ENCODE data around the gene WBP2. TPM values are rescaled to one million over a fixed set of nuclear protein-coding genes. Genes with fewer than 3 reads are reported as not detected.
A peak's percentile ranks its signal among the peaks of the same experiment; 100 is the strongest.

WBP2 gene
- total and polyA plus RNA-seq, 2 of the 13 experiments (the other 11 are each of a cell fraction or from before 2014, with no cell fraction given), result 29.2 to 29.5 TPM

GRCh38 chr17:75876190-75876937 lies 21.2 kb upstream of the WBP2 start (continued):
- TF ChIP-seq USF2 (IDR thresholded peaks at IDR 0.05; ENCODE audit: low read depth, low read length) (no peak), USF2 (CRISPR knock-in tag; IDR thresholded peaks at IDR 0.05; ENCODE audit: borderline replicate concordance) (peak; percentile 30; the same call in 1 of the 2 replicates), ETV6 (CRISPR knock-in tag; conservative IDR thresholded peaks at IDR 0.05) (no peak), ZFP82 (CRISPR knock-in tag; IDR thresholded peaks at IDR 0.05; ENCODE audit: borderline replicate concordance) (no peak; the same call in 1 of the 2 replicates), ZNF256 (CRISPR knock-in tag; conservative IDR thresholded peaks at IDR 0.05) (no peak; the same call in 1 of the 2 replicates), ZNF10 (CRISPR knock-in tag; IDR thresholded peaks at IDR 0.05; ENCODE audit: borderline replicate concordance, low read depth) (no peak; the same call in 1 of the 2 replicates), BHLHE40 (IDR thresholded peaks at IDR 0.05; ENCODE audit: low read length) (peak; percentile 94), ZNF574 (CRISPR knock-in tag; IDR thresholded peaks at IDR 0.05) (peak; percentile 92), KDM4B (CRISPR knock-in tag; IDR thresholded peaks at IDR 0.05) (peak; percentile 95), ZNF878 (CRISPR knock-in tag; IDR thresholded peaks at IDR 0.05) (peak; percentile 70), FOXO4 (CRISPR knock-in tag; conservative IDR thresholded peaks at IDR 0.05) (no peak), MED13 (CRISPR knock-in tag; IDR thresholded peaks at IDR 0.05) (peak; percentile 67)
- TF ChIP-seq, protein P1, sequence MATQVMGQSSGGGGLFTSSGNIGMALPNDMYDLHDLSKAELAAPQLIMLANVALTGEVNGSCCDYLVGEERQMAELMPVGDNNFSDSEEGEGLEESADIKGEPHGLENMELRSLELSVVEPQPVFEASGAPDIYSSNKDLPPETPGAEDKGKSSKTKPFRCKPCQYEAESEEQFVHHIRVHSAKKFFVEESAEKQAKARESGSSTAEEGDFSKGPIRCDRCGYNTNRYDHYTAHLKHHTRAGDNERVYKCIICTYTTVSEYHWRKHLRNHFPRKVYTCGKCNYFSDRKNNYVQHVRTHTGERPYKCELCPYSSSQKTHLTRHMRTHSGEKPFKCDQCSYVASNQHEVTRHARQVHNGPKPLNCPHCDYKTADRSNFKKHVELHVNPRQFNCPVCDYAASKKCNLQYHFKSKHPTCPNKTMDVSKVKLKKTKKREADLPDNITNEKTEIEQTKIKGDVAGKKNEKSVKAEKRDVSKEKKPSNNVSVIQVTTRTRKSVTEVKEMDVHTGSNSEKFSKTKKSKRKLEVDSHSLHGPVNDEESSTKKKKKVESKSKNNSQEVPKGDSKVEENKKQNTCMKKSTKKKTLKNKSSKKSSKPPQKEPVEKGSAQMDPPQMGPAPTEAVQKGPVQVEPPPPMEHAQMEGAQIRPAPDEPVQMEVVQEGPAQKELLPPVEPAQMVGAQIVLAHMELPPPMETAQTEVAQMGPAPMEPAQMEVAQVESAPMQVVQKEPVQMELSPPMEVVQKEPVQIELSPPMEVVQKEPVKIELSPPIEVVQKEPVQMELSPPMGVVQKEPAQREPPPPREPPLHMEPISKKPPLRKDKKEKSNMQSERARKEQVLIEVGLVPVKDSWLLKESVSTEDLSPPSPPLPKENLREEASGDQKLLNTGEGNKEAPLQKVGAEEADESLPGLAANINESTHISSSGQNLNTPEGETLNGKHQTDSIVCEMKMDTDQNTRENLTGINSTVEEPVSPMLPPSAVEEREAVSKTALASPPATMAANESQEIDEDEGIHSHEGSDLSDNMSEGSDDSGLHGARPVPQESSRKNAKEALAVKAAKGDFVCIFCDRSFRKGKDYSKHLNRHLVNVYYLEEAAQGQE (IDR thresholded peaks at IDR 0.05; ENCODE audit: borderline replicate concordance in 1 of 2, low read depth in 1 of 2, low read length in 2 of 2), result peak in 1 of 2 experiments; percentile 58; a peak in 1 of 4 replicates
- TF ChIP-seq, protein P2, sequence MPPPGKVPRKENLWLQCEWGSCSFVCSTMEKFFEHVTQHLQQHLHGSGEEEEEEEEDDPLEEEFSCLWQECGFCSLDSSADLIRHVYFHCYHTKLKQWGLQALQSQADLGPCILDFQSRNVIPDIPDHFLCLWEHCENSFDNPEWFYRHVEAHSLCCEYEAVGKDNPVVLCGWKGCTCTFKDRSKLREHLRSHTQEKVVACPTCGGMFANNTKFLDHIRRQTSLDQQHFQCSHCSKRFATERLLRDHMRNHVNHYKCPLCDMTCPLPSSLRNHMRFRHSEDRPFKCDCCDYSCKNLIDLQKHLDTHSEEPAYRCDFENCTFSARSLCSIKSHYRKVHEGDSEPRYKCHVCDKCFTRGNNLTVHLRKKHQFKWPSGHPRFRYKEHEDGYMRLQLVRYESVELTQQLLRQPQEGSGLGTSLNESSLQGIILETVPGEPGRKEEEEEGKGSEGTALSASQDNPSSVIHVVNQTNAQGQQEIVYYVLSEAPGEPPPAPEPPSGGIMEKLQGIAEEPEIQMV (CRISPR knock-in tag; IDR thresholded peaks at IDR 0.05; ENCODE audit: low read depth), result peak; percentile 98

Measured in HepG2 (cell line).